A673 (cell line): ENCODE data around the gene ARSG. TPM values are rescaled to one million over a fixed set of nuclear protein-coding genes. Genes with fewer than 3 reads are reported as not detected.

Experiments
- BruUV-seq: library from RNA; stranded (reverse); fragments of 400-500 nt; replicated peaks from 2 replicates; lab custom pipeline; 2021; lab: Mats Ljungman, UMichigan
- CTCF ChIA-PET: fragments of 300-600 bp; sonication (Branson Sonifier 250); formaldehyde crosslinking; loops from one replicate; lab custom pipeline; 2022; ENCODE audit warnings: antibody characterized with exemption; lab: Charles Lee
- POLR2A ChIA-PET: fragments of 300-600 bp; sonication (Branson Sonifier 250); formaldehyde crosslinking; loops from one replicate; lab custom pipeline; 2022; ENCODE audit warnings: antibody characterized with exemption; ENCODE audit not compliant: low non-redundant PET; lab: Charles Lee
- DNase-seq: peaks from one replicate; pipeline ENCODE4 v3.0.0-alpha.2; 2015; ENCODE audit warnings: low spot score
- H3K27ac ChIP-seq: fragments of 200-600 bp; sonication (generic); 2 replicates; pipeline ENCODE4 v1.5.1; 2016; ENCODE audit warnings: mixed run types, low read depth, mild to moderate bottlenecking, mixed read lengths, antibody characterized with exemption, low read length; ENCODE audit not compliant: poor library complexity, severe bottlenecking
- H3K27me3 ChIP-seq: fragments of 200-600 bp; sonication (generic); replicated peaks from 2 replicates; pipeline ENCODE4 v1.6.1; 2017; ENCODE audit warnings: mixed run types, low read depth, mild to moderate bottlenecking, mixed read lengths, antibody characterized with exemption, low read length; ENCODE audit not compliant: insufficient read depth, poor library complexity
- H3K36me3 ChIP-seq: fragments of 200-600 bp; sonication (generic); 2 replicates; pipeline ENCODE4 v1.6.1; 2016; ENCODE audit warnings: mixed run types, mild to moderate bottlenecking, mixed read lengths, antibody characterized with exemption, low read length; ENCODE audit not compliant: insufficient read depth, poor library complexity, severe bottlenecking
- H3K4me1 ChIP-seq: fragments of 200-600 bp; sonication (generic); 2 replicates; pipeline ENCODE4 v1.6.1; 2017; ENCODE audit warnings: mixed run types, mild to moderate bottlenecking, mixed read lengths, antibody characterized with exemption, low read length; ENCODE audit not compliant: insufficient read depth, poor library complexity, severe bottlenecking
- H3K4me3 ChIP-seq: fragments of 200-600 bp; sonication (generic); 2 replicates; pipeline ENCODE4 v1.5.1; 2016; ENCODE audit warnings: low read depth, mixed run types, mild to moderate bottlenecking, mixed read lengths, low read length; ENCODE audit not compliant: poor library complexity, severe bottlenecking
- H3K9me3 ChIP-seq: fragments of 200-600 bp; sonication (generic); 2 replicates; pipeline ENCODE4 v1.6.1; 2016; ENCODE audit warnings: mixed run types, low read depth, mild to moderate bottlenecking, mixed read lengths, antibody characterized with exemption, low read length; ENCODE audit not compliant: poor library complexity, severe bottlenecking
- EZH2 ChIP-seq: fragments of 200-600 bp; sonication (generic); IDR thresholded peaks from 2 replicates; pipeline ENCODE4 v1.6.1; 2017; ENCODE audit warnings: borderline replicate concordance, low read depth, mild to moderate bottlenecking, mixed read lengths, antibody characterized with exemption, low read length; ENCODE audit not compliant: poor library complexity, severe bottlenecking
- intact Hi-C: fragments of 100-400 bp; cut with micrococcal nuclease; formaldehyde crosslinking; loops from one replicate; pipeline ENCODE4 v1.10.0; 2022; ENCODE audit not compliant: unreplicated experiment
- total RNA-seq: library from RNA; stranded (reverse); gene quantifications from 2 replicates; pipeline ENCODE4 v1.2.3, GENCODE V29; 2021
- TF ChIP-seq, protein P1 (sequence below): fragments of 300-800, 200-600 bp; sonication (generic); conservative IDR thresholded peaks from 2 replicates; pipeline ENCODE4 v1.5.1; 2017; ENCODE audit warnings: low read depth, mild to moderate bottlenecking, antibody characterized with exemption, low read length, moderate library complexity, mixed read lengths

ARSG gene
- total RNA-seq, 1 experiment from 2014 or later, result 1.0 TPM

DNA sequence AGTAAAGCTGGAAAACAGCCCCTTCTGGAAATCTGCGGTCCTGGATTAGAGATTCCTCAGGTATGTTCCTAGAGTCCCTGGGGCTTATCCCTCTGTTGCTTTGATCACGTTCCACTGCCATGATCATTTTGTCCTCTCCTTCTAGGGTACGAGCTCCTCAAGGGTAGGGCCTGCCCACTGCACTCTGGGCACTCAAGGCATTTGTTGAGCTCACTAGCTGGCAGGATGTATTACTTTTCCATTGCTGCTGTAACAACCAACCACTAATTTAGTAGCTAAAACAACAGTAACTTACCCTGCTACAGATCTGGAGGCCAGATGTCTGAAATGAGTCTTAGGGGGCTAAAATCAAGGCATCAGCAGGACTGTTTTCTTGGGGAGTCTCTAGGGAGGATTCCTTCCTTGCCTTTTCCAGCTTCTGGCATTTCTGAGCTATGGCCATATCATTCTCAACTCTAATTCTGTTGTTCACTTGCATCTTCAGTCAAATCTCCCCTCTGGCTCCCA lies 65.7 kb downstream of the ARSG start:
- H3K9me3 ChIP-seq, result no peaks in the 10 kb centered on the region
- BruUV-seq, result no TSS peak
- no peak overlapping the region for H3K4me3 ChIP-seq
- H3K27ac ChIP-seq, result no peak overlapping the region
- POLR2A ChIA-PET, result no interaction called here
- no peaks in the 10 kb centered on the region for H3K4me1 ChIP-seq
- no peaks in the 10 kb centered on the region for H3K36me3 ChIP-seq
- CTCF ChIA-PET, result no interaction called here
- H3K27me3 ChIP-seq, result no peaks in the 10 kb centered on the region
- intact Hi-C loops, result no loop called here
- TF ChIP-seq EZH2, result no peak
- TF ChIP-seq, protein P1, sequence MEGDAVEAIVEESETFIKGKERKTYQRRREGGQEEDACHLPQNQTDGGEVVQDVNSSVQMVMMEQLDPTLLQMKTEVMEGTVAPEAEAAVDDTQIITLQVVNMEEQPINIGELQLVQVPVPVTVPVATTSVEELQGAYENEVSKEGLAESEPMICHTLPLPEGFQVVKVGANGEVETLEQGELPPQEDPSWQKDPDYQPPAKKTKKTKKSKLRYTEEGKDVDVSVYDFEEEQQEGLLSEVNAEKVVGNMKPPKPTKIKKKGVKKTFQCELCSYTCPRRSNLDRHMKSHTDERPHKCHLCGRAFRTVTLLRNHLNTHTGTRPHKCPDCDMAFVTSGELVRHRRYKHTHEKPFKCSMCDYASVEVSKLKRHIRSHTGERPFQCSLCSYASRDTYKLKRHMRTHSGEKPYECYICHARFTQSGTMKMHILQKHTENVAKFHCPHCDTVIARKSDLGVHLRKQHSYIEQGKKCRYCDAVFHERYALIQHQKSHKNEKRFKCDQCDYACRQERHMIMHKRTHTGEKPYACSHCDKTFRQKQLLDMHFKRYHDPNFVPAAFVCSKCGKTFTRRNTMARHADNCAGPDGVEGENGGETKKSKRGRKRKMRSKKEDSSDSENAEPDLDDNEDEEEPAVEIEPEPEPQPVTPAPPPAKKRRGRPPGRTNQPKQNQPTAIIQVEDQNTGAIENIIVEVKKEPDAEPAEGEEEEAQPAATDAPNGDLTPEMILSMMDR, result no peak
- no peak for DNase-seq

DNA sequence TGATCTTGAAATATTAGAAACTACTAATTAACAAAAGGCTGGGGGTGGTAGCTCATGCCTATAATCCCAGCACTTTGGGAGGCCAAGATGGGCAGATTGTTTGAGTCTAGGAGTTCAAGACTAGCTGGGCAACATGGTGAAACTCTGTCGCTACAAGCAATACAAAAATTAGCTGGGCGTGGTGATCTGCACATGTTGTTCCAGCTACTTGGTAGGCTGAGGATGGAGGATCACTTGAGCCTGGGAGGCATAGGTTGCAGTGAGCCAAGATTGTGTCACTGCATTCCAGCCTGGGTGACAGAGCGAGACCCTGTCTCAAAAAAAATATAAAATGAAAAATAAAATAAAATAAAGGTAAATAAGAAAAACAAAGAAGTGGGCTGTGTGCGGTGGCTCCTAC lies 66.6 kb downstream of the ARSG start:
- intact Hi-C loops, result no loop called here
- no peaks in the 10 kb centered on the region for H3K9me3 ChIP-seq
- H3K27me3 ChIP-seq, result no peaks in the 10 kb centered on the region
- no peak overlapping the region for H3K27ac ChIP-seq
- no peak overlapping the region for H3K4me3 ChIP-seq
- no peak for DNase-seq
- TF ChIP-seq EZH2, result no peak
- TF ChIP-seq, protein P1, result no peak
- no TSS peak for BruUV-seq
- no peaks in the 10 kb centered on the region for H3K36me3 ChIP-seq
- CTCF ChIA-PET, result no interaction called here
- POLR2A ChIA-PET, result no interaction called here
- no peaks in the 10 kb centered on the region for H3K4me1 ChIP-seq

DNA sequence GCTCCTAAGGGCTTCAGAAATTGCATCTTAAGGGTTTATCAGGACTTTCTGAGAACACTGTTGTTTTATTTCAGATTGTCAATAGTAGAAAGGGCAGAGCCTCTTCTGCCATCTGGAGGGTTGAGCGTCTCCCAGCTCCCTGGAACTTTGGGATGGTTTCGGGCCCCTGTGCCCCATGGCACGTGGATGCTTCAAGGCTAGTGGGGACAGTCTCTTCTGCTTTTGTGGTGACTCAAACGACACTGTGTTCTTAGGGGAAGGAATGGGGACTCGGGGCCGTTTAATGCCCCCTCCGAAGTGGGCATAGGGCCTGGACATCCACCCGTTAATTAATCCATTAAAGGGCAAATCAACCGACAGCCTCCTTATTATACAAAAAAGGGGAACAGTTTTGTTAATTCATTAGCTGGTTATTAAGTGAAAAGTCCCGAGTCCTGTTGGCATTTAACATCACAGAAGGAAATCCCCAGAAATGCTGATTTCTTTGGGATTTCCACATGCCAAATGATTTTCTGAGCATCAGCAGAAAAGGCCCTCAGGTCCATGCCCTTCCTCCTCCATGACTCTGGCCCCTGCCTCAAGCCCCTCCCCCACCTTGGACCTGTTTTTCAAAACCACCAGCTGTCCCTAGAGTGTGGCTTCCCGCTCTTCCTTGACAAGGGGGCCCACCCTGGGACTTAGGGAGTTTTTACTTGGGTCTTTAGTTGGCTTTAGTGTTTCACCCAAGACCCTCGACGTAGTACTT lies 68.7 kb downstream of the ARSG start:
- Histone ChIP-seq H3K4me3 (no peak overlapping the region), H3K4me1 (no peaks in the 10 kb centered on the region), H3K27me3 (no peaks in the 10 kb centered on the region), H3K27ac (no peak overlapping the region), H3K9me3 (no peaks in the 10 kb centered on the region), H3K36me3 (no peaks in the 10 kb centered on the region)
- TF ChIP-seq, protein P1, result no peak
- no peak for TF ChIP-seq EZH2
- BruUV-seq, result no TSS peak
- intact Hi-C loops, result no loop called here
- CTCF ChIA-PET, result interaction anchor here (0.7 kb wide), 1 partner anchor 71 kb away, joined by 3 read pairs; no protein-coding TSS in a partner anchor
- no peak for DNase-seq
- POLR2A ChIA-PET, result no interaction called here
